MCF 10A (cell line): ENCODE results near the gene GPR27. TPM values are rescaled to one million over a fixed set of nuclear protein-coding genes. Genes with fewer than 3 reads are reported as not detected.

Experiments
- BruUV-seq: library from RNA; stranded (reverse); fragments of 400-500 nt; replicated peaks from 2 replicates; lab custom pipeline; 2021; lab: Mats Ljungman, UMichigan
- CTCF ChIA-PET: fragments of 300-600 bp; sonication (Branson Sonifier 250); formaldehyde crosslinking; extraction: SDS; loops from one replicate; lab custom pipeline; 2021; ENCODE audit warnings: antibody characterized with exemption, inconsistent platforms; lab: Yijun Ruan, JAX
- POLR2A ChIA-PET: fragments of 300-600, 350-650 bp; sonication (Branson Sonifier 250); formaldehyde crosslinking; extraction: SDS; loops from one replicate; lab custom pipeline; 2020; ENCODE audit warnings: antibody characterized with exemption, inconsistent platforms; lab: Yijun Ruan, JAX
- DNase-seq: peaks from one replicate; pipeline ENCODE4 v3.0.0-alpha.2; 2018; ENCODE audit not compliant: unreplicated experiment
- H3K27ac Mint-ChIP-seq: one replicate; pipeline ENCODE4 v1.8.0; 2022; ENCODE audit warnings: mild to moderate bottlenecking, low read depth, mixed read lengths; ENCODE audit not compliant: unreplicated experiment
- H3K27me3 Mint-ChIP-seq: one replicate; pipeline ENCODE4 v1.8.0; 2022; ENCODE audit warnings: mixed read lengths; ENCODE audit not compliant: insufficient read depth, unreplicated experiment
- H3K36me3 Mint-ChIP-seq: one replicate; pipeline ENCODE4 v1.8.0; 2022; ENCODE audit warnings: mild to moderate bottlenecking, moderate library complexity, mixed read lengths; ENCODE audit not compliant: insufficient read depth, unreplicated experiment
- H3K4me1 Mint-ChIP-seq: one replicate; pipeline ENCODE4 v1.8.0; 2022; ENCODE audit warnings: mixed read lengths; ENCODE audit not compliant: insufficient read depth, unreplicated experiment
- H3K4me3 Mint-ChIP-seq: one replicate; pipeline ENCODE4 v1.8.0; 2022; ENCODE audit warnings: mild to moderate bottlenecking, moderate library complexity, mixed read lengths; ENCODE audit not compliant: unreplicated experiment
- H3K9me3 Mint-ChIP-seq: one replicate; pipeline ENCODE4 v1.8.0; 2022; ENCODE audit warnings: mixed read lengths; ENCODE audit not compliant: unreplicated experiment
- intact Hi-C: fragments of 100-400 bp; cut with micrococcal nuclease; formaldehyde crosslinking; loops from 2 replicates; pipeline ENCODE4 v1.14.1; 2022
- total RNA-seq: library from RNA; stranded (reverse); gene quantifications from 2 replicates; pipeline ENCODE4 v1.2.3, GENCODE V29; 2022
- TF ChIP-seq, protein P1 (sequence below): fragments of 200-600 bp; IDR thresholded peaks from one replicate; pipeline ENCODE4 v1.8.0; 2022; ENCODE audit warnings: antibody characterized with exemption, mild to moderate bottlenecking; ENCODE audit not compliant: unreplicated experiment

GPR27 gene
- total RNA-seq, 1 experiment from 2014 or later: 4.4 TPM

- no TSS peak for BruUV-seq
- no peak for DNase-seq
- Mint-ChIP-seq H3K36me3 (no peaks in the 10 kb centered on the region), H3K9me3 (no peaks in the 10 kb centered on the region), H3K27me3 (no peaks in the 10 kb centered on the region), H3K4me1 (no peaks in the 10 kb centered on the region), H3K27ac (peak overlapping the region; percentile 53), H3K4me3 (no peak overlapping the region)
- TF ChIP-seq, protein P1, sequence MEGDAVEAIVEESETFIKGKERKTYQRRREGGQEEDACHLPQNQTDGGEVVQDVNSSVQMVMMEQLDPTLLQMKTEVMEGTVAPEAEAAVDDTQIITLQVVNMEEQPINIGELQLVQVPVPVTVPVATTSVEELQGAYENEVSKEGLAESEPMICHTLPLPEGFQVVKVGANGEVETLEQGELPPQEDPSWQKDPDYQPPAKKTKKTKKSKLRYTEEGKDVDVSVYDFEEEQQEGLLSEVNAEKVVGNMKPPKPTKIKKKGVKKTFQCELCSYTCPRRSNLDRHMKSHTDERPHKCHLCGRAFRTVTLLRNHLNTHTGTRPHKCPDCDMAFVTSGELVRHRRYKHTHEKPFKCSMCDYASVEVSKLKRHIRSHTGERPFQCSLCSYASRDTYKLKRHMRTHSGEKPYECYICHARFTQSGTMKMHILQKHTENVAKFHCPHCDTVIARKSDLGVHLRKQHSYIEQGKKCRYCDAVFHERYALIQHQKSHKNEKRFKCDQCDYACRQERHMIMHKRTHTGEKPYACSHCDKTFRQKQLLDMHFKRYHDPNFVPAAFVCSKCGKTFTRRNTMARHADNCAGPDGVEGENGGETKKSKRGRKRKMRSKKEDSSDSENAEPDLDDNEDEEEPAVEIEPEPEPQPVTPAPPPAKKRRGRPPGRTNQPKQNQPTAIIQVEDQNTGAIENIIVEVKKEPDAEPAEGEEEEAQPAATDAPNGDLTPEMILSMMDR: no peak
- ChIA-PET POLR2A (interaction anchor here (0.6 to 0.7 kb wide), 2 partner anchors 12 to 361 kb away, joined by 3 read pairs; no protein-coding TSS in a partner anchor), CTCF (interaction anchor here (0.5 to 5.7 kb wide), 48 partner anchors 9 to 1760 kb away, joined by 3 to 71 read pairs (median 4); no protein-coding TSS in a partner anchor)
- intact Hi-C loops: loop anchor here (5.0 kb wide), 1 partner anchor 1359 kb away; no protein-coding TSS in a partner anchor
Measured at GRCh38 chr3:71728632-71729342, 24.9 kb upstream of the GPR27 start.

DNA sequence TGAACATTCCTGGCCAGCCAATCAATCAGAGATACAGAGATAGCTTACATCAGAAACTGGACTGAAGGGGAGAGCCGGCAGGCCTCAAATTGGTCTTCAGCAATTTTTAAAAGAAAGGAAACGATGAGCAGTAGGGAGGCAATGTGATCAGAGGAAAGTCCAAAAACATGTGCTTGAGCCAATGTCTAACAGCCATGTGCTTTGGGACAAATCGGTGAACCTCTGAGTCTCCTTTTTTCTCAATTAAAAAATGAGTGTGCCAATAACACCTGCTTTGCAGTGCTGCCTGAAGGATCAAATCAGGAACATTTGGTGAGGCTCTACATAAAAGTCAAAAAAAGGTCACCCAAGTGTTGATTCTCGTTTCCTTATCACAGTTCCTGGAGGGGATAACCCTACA lies 21.0 kb upstream of the GPR27 start:
- Mint-ChIP-seq H3K4me3 (no peak overlapping the region), H3K36me3 (no peaks in the 10 kb centered on the region), H3K9me3 (no peaks in the 10 kb centered on the region), H3K27me3 (peaks cover 20% of the 10 kb centered on the region), H3K4me1 (no peaks in the 10 kb centered on the region), H3K27ac (no peak overlapping the region)
- CTCF ChIA-PET: interaction anchor here (0.6 to 5.7 kb wide), 7 partner anchors 21 to 1089 kb away, joined by 3 to 71 read pairs (median 3); no protein-coding TSS in a partner anchor
- POLR2A ChIA-PET: interaction anchor here (0.6 kb wide), 1 partner anchor 948 kb away, joined by 3 read pairs; no protein-coding TSS in a partner anchor
- TF ChIP-seq, protein P1: no peak
- intact Hi-C loops: no loop called here
- no peak for DNase-seq
- no TSS peak for BruUV-seq

GRCh38 chr3:71733319-71733718 lies 20.3 kb upstream of the GPR27 start:
- ChIA-PET CTCF (interaction anchor here (0.6 to 1.5 kb wide), 3 partner anchors 126 to 1105 kb away, joined by 3 to 7 read pairs (median 4); no protein-coding TSS in a partner anchor), POLR2A (interaction anchor here (0.6 kb wide), 1 partner anchor 948 kb away, joined by 3 read pairs; no protein-coding TSS in a partner anchor)
- intact Hi-C loops: no loop called here
- TF ChIP-seq, protein P1: no peak
- H3K9me3 Mint-ChIP-seq: no peaks in the 10 kb centered on the region
- no peak overlapping the region for H3K27ac Mint-ChIP-seq
- no peak overlapping the region for H3K4me3 Mint-ChIP-seq
- DNase-seq: no peak
- no peaks in the 10 kb centered on the region for H3K4me1 Mint-ChIP-seq
- peaks cover 27% of the 10 kb centered on the region for H3K27me3 Mint-ChIP-seq
- no TSS peak for BruUV-seq
- H3K36me3 Mint-ChIP-seq: no peaks in the 10 kb centered on the region

GRCh38 chr3:71734881-71735280 lies 18.8 kb upstream of the GPR27 start:
- intact Hi-C loops: no loop called here
- ChIA-PET POLR2A (no interaction called here), CTCF (no interaction called here)
- Mint-ChIP-seq H3K36me3 (no peaks in the 10 kb centered on the region), H3K9me3 (no peaks in the 10 kb centered on the region), H3K4me3 (no peak overlapping the region), H3K4me1 (no peaks in the 10 kb centered on the region), H3K27ac (no peak overlapping the region), H3K27me3 (peaks cover 39% of the 10 kb centered on the region)
- no peak for DNase-seq
- TF ChIP-seq, protein P1: no peak
- no TSS peak for BruUV-seq
